Measurements from ENCODE around the gene ACTL7A. TPM values are rescaled to one million over a fixed set of nuclear protein-coding genes. Genes with fewer than 3 reads are reported as not detected.
"Not testable (repeated sequence)": the region's sequence is repeated elsewhere in the genome, so short reads cannot be mapped to it uniquely, and the experiment has no call there.

The ACTL7A gene
- total and polyA plus RNA-seq, 2 donors (not counting 1 experiment from before 2014, with no cell fraction given): not detected

DNA sequence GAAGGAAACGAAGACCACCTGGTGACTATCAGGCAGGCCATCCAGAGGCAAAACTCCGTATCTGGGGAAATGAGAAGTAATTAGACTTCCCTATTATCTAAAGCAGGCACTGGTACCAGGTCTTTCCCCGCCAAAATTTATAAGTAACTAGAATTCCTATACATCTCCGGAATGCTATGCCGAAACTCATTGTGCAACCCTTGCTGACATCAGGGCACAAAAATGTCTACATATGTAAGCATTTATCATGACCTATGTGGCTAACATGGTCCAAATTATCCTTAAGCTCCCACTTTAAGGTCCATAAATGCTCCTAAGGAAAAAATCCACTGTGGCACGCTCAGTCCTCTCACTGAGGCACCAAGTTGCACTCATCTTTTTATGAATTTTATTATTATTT lies 24.0 kb upstream of the ACTL7A start:
- no peak overlapping the region for H3K9ac ChIP-seq (ENCODE audit: low read length)
- Mint-ChIP-seq H3K27ac (no peak overlapping the region), H3K9me3 (ENCODE audit: insufficient read depth) (no peaks in the 10 kb centered on the region), H3K4me1 (peaks cover 33% of the 10 kb centered on the region), H3K27me3 (no peaks in the 10 kb centered on the region), H3K4me3 (no peak overlapping the region)
- ChIA-PET CTCF (no interaction called here), POLR2A (no interaction called here)
- no peaks in the 10 kb centered on the region for H3K9me3 ChIP-seq (ENCODE audit: control extremely low read depth in 1 of 3, control insufficient read depth in 2 of 3, insufficient read depth in 1 of 3, low read length in 2 of 3)
- intact Hi-C loops (cut with micrococcal nuclease): no loop called here
- WGBS (ENCODE audit: insufficient coverage): 97% methylated on average over 3 of the region's 6 CpGs
- H3K4me3 ChIP-seq (ENCODE audit: control extremely low read depth in 1 of 5, extremely low read depth in 1 of 5, insufficient read depth in 1 of 5, low read depth in 2 of 5, low read length in 4 of 5): no peak overlapping the region
- peaks cover 30% of the 10 kb centered on the region in 2 donors for H3K4me1 ChIP-seq (ENCODE audit: control insufficient read depth in 2 of 2, insufficient read depth in 2 of 2, low read length in 2 of 2)
- TF ChIP-seq EZH2 (IDR thresholded peaks at IDR 0.05; ENCODE audit: borderline replicate concordance, insufficient read depth, low read depth, low read length, poor library complexity, severe bottlenecking): no peak
- H3K36me3 ChIP-seq (replicated peaks in 1 of 2; ENCODE audit: control extremely low read depth in 1 of 2, control insufficient read depth in 1 of 2, extremely low read depth in 1 of 2, insufficient read depth in 2 of 2, low read length in 1 of 2): no peaks in the 10 kb centered on the region
- H3K79me2 ChIP-seq (ENCODE audit: control insufficient read depth, insufficient read depth, low read length): no peaks in the 10 kb centered on the region
- H2AFZ ChIP-seq (ENCODE audit: insufficient read depth, low read depth, low read length, poor library complexity, severe bottlenecking): no peak overlapping the region
- no peaks in the 10 kb centered on the region for H3K27me3 ChIP-seq (replicated peaks in 1 of 4; ENCODE audit: control extremely low read depth in 1 of 4, control insufficient read depth in 3 of 4, insufficient read depth in 4 of 4, low read length in 3 of 4)
- no peak for DNase-seq
- no peak overlapping the region for H3K4me2 ChIP-seq (replicated peaks; ENCODE audit: low read depth, low read length, poor library complexity, severe bottlenecking)
- H3K27ac ChIP-seq (ENCODE audit: low read length in 2 of 2): no peak overlapping the region
- ATAC-seq (ENCODE audit: low read depth): no peak
- no peaks in the 10 kb centered on the region for H4K20me1 ChIP-seq (ENCODE audit: control insufficient read depth, insufficient read depth, low read length, poor library complexity, severe bottlenecking)

GRCh38 chr9:108839561-108839960 lies 22.5 kb upstream of the ACTL7A start:
- CTCF ChIA-PET; H3K9ac ChIP-seq (ENCODE audit: low read length); H3K9me3 ChIP-seq (ENCODE audit: control extremely low read depth in 1 of 3, control insufficient read depth in 2 of 3, insufficient read depth in 1 of 3, low read length in 2 of 3); ATAC-seq (ENCODE audit: low read depth); H3K4me3 Mint-ChIP-seq; H3K4me2 ChIP-seq (replicated peaks; ENCODE audit: low read depth, low read length, poor library complexity, severe bottlenecking); H3K27ac ChIP-seq (ENCODE audit: low read length in 2 of 2); H2AFZ ChIP-seq (ENCODE audit: insufficient read depth, low read depth, low read length, poor library complexity, severe bottlenecking); DNase-seq; H4K20me1 ChIP-seq (ENCODE audit: control insufficient read depth, insufficient read depth, low read length, poor library complexity, severe bottlenecking); H3K36me3 ChIP-seq (replicated peaks in 1 of 2; ENCODE audit: control extremely low read depth in 1 of 2, control insufficient read depth in 1 of 2, extremely low read depth in 1 of 2, insufficient read depth in 2 of 2, low read length in 1 of 2); H3K27me3 ChIP-seq (replicated peaks in 1 of 4; ENCODE audit: control extremely low read depth in 1 of 4, control insufficient read depth in 3 of 4, insufficient read depth in 4 of 4, low read length in 3 of 4); H3K4me3 ChIP-seq (ENCODE audit: control extremely low read depth in 1 of 5, extremely low read depth in 1 of 5, insufficient read depth in 1 of 5, low read depth in 2 of 5, low read length in 4 of 5); H3K79me2 ChIP-seq (ENCODE audit: control insufficient read depth, insufficient read depth, low read length); intact Hi-C loops (cut with micrococcal nuclease); POLR2A ChIA-PET; H3K27me3 Mint-ChIP-seq; H3K9me3 Mint-ChIP-seq (ENCODE audit: insufficient read depth): not testable (repeated sequence)
- Mint-ChIP-seq H3K4me1 (peaks cover 33% of the 10 kb centered on the region), H3K27ac (peak overlapping the region; percentile 7)
- 100% methylated on average over 2 of the region's 5 CpGs for WGBS (ENCODE audit: insufficient coverage)
- H3K4me1 ChIP-seq (ENCODE audit: control insufficient read depth in 2 of 2, insufficient read depth in 2 of 2, low read length in 2 of 2): peaks cover 29 to 31% of the 10 kb centered on the region in 2 donors

All from B cell (primary cell).